ENCODE data around the gene KEAP1.

Gene KEAP1

DNA sequence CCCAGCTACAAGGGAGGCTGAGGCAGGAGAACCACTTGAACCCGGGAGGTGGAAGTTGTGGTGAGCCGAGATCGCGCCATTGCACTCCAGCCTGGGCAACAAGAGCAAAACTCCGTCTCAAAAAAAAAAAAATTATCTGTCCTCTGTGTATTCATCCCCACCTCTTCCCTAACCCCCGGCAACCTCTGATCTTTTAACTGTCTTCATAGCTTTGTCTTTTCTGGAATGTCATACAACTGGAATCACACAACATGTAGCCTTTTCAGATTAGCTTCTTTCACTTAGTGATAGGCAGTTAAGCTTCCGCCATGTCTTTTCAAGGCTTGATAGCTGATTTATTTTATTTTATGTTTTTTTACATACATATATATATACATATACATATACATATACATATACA lies 22.5 kb upstream of the KEAP1 start:
- DNase-seq: no peak

DNA sequence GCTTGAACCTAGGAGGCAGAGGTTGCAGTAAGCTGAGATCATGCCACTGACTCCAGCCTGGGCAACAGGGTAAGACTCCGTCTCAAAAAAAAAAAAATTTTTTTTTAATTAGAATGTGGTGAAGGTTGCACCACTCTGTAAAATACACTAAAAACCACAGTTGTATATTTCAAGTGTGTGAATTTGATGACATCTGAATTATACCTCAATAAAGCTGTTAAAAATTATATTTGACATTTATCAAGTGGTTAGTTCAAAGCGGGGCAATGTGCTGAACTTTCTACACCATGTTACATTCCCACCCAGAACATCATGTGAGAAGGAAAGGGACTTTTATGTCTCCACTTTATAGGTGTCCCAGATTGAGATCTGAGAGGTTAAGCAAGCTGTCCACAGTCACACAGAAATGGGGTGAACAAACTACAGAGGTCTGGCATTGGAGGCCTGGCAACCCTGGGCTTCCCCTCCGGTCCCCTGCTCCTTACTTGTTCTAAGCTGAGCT lies 20.0 kb upstream of the KEAP1 start:
- DNase-seq: no peak

DNA sequence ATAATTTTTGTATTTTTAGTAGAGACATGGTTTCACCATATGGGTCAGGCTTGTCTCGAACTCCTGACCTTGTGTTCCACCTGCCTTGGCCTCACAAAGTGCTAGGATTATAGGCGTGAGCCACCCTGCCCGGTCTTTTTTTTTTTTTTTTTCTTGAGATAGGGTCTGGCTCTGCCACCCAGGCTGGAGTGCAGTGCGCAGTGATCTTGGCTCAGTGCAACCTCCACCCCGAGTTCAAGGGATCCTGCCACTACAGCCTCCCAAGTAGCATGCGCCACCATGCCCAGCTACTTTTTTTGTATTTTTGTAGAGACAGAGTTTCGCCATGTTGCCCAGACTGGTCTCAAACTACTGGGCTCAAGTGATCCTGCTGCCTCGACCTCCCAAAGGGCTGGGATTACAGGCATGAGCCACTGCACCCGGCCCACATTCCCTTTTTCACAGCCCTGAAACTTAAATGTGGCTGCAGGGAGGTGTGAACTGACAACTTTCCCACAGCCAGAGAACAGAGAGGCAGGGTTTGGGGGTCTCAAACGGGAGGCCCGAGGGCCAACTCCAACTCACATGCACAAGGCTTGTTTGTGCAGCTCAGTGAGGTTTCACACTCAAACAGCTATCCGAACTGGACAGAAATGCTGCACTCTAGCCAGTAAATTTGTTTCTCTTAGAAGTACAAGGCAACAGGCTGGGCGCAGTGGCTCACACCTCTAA lies 18.5 kb upstream of the KEAP1 start:
- no peak for DNase-seq

DNA sequence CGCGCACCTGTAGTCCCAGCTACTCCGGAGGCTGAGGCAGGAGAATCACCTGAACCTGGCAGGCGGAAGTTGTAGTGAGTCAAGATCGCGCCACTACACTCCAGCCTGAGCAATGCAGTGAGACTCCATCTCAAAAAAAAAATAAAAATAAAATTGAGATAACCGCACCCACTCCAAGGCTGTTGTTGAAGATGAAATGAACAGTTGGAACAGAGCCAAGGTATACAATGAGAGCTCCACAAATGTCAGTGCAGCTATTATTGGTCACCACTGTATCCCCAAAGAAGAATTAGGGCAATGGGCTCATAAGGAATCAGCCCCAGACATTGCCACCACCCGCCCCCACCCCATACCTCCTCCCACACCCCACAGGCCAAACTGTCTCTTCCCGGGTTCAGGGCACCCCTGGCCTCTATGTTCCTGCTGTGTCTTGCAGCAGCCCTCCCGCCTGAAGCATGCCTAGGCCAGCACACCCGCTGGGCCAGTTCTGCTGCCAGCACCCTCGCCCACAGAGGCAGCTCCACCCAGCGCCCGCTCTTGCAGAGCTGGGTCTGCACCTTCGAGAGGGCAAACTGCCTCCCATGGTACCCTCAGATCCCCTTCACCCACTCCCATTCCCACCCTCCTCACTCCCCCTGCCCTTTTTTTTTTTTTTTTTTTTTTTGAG lies 17.6 kb upstream of the KEAP1 start:
- DNase-seq: no peak

DNA sequence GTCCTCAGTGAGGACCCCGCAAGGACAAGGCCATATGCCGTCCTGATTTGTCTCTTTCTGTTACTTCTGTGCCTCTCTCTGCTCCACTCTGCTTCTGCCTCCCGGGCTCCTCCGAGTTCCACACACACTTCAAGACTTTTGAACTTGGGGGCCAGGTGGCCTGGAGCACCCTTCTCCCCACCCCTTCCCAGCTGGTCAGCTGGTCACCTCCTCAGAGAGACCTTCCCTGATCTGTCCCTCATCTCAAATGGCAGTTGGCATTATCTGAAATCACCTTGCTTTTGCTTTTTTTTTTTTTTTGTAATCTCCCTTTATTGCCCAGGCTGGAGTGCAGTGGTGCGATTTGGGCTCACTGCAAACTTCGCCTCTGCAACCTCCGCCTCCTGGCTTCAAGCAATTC lies 16.3 kb upstream of the KEAP1 start:
- DNase-seq: no peak

DNA sequence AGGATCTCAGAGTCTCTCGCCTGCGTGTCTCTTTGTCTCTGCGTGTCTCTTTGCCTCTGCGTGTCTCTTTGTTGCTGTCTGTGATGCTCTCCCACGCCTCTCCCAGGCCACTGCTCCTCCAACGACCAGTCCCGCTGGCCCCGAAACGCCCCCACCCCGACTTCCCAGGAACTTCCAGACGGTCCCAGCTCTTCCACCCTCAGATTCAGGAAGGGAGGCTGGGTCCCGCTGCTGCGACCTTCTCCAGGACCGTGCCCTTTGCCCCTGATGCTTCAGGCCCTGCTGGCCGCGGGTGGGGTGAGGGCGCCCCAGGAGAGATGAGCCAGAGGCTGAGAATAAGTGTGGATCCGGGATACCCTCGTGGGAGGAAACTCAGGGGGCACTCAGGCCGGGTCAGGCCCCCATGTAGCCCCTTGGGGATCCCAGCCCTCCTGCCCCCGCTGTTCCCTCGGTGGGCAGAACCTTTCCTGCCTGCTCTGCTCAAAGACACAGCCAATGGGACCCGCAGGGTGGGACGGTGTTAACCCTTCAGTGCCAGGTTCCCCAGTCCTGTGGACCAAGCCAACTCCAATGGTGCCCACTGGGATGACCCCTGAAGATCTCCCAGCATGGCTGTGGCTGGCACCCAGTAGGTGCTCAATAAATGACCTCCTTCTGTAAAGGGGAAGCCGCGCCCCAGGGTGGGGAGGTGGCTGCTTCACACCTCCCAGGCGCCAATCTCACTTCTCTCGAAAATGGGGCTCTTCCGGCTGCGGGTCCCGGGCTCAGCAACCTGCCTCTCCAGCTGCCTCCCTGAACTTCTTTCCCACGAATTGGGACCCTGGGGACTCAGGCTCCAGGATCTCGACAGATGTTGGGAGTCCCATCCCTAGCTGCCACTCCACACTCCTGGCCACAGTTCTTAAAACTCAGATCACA lies 15.5 kb upstream of the KEAP1 start:
- peak in 16 of 56 donors; percentile 11 to 58 (median 29) for DNase-seq

DNA sequence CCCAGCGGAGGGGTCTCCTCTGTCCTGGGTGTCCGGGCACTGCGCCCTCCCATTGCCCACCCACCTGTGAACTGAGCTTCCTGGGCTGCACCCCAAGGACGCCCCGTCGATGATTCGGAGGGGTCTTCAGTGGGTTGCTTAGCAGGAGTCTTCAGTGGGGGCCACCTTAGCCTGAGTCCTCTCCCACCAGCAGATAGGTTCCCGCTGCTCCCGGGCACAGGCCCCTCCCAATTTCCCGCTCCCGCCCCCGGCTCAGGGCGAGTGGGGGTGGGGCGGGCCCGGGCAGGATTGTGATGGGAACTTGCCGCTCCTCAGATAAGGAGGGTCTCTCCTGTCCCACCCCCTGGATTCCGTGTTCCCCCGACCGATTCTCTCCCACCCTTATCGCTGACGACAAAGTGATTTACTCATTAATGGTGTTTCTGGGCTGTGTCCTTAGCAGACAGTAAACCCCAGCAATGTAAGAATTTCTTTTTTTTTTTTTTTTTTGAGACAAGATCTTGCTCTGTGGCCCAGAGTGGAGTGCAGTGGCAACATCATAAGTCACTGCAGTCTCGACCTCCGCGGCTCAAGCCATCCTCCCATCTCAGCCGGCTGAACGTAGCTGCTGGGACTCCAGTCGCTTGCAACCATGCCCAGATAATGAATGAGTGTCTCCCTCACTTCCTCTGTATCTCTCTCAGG lies 14.7 kb upstream of the KEAP1 start:
- peak in 37 of 56 donors; percentile 30 to 86 (median 63) for DNase-seq

DNA sequence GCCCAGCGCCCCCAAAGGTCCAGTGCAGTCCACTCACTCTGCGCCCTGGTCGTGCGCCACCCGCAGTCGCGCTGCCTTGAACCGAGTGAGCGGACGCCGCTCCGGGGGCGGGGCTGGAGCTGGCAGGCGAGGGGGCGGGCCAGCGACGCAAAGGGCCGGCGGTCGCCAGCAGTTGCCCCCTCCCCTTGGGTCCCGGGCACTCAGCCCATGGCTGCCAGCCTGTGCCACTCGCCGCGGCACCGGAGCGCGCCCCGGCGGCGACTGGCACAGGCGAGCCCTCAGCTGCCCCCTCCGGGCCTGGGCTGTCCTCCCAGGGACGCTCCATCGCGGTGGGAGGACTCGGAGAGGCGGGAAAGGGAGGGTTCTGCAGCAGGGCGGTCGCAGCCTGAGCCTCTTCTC lies 14.2 kb upstream of the KEAP1 start, which contains the start of gene S1PR5:
S1PR5 (minus strand) TSS at position 87 of the 399 bp plus-strand sequence. CDS start 2,436 bp downstream, outside the sequence.
- peak in 55 of 56 donors; percentile 41 to 93 (median 77) for DNase-seq

DNA sequence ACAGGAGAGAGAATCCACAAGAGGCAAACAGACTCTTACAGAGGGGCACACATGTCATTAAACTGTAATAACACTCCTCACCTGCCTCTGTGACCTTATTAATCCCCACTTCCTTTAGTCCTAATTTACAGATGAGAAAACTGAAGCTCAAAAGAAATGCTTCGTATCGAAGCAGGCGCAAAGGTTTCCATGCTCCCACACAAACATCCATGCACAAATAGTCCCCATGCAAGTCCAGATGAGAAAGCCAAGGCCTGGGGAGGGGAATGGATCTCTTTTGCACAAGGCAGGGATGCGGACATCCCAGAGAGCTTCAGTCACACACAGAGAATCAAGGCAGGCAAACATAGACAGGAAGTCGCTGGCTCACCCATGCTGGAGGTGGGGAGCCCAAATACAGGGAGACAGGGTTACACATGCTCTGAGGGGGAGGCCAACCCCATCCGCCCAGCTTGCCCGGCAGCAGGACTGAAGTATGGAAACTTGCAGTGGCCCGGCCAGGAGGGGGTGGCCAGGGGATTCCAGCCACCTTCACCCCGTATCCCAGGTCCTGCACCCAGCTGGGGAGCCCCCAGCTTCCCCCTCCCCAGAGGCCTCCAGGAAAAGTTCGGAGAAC lies 13.6 kb upstream of the KEAP1 start:
- peak in 7 of 56 donors; percentile 17 to 53 (median 36) for DNase-seq

DNA sequence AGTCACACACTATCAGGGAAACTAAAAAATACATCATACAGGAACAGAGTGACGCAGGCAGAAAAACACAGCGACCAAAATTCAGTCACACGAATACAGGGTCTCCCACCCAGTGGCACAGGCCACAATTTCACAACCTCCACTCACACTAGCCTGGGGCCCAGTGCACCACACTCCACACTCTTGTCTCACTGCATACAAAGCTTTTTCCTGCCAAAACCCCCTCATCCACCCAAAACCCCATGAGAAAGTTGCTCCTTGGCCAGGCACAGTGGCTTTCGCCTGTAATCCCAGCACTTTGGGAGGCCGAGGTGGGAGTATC lies 12.9 kb upstream of the KEAP1 start:
- peak in 2 of 56 donors; percentile 4 to 5 for DNase-seq

DNA sequence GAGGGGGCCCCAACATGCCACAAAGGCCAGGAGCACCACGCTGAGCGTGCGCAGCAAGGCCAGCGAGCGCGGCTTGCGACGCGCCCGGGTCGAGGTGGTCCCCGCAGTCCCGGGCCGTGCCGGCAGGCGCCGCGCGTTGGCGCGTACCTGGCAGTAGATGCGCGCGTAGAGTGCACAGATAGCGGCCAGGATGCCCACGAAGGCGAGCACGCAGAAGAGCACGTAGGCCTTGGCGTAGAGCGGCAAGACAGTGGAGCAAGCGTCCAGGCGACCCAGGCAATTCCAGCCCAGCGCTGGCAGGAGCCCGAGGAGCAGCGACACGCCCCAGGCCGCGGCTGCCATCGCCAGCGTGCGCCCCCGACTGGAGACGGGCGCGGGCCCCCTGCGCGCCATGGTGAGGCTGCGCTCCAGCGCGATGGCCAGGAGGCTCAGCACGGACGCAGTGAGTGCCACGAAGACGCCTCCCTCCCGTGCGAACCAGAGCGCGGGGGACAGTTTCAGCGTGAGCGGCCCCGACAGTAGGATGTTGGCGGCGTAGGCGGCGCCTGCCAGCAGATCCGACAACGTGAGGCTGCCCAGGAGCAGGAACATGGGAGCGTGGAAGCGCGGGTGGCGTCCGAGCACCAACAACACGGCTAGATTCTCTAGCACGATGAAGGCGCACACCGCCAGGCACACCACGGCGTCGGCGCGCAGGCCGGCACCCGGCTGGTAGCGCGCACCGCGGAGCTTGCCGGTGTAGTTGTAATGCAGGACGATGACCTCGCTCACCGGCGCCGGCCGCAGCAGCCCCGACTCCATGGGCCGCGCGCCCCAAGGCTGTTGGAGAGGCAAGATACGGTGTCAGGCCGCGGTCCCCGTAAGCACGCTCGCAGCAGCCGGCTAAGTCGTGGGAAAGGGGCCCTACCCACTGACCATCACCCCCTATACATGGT lies 11.3 kb upstream of the KEAP1 start:
- peak in 5 of 56 donors; percentile 15 to 32 (median 25) for DNase-seq

DNA sequence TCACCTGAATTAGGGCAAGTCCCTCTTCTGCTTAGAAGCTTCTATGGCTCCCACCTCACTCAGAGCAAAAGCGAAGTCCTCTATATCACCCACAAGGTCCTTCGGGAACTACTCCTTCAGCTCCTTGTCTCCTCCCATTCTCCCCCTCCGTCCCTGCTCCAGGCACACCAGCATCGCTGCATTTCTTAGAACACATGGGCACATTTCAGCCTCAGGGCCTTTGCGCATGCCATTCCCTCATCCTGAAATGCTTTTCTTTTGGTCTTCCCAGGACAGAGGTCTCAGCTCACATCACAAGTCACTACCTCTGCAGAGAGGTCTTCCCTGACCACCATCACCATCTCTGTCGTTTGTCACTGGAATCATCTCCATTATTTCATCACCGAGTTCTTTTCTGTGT lies 10.1 kb upstream of the KEAP1 start:
- DNase-seq: no peak

DNA sequence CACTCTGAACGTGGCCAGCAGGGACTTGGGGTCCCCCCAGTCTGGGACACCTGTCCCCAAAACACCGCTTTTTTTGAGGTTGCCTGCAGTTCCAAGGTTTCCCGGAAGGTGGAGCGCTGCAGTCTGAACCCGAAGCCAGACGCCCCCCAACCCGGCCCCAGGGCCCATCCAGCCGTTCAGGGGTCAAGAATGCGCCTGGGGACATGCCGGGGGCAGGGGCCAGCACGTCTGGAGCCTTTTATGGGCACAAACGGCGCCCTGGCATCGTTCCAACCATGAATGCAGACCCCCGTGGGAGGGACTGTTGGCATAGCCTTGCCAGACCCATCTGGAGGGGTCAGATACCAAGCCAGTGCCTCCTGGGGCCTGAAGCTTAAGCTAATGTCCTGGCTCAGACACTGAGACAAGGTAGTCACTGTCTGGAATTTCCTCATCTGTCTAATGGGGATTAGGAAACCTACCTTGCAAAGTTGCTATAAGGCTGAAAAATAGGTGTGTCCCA lies 7.2 kb upstream of the KEAP1 start:
- DNase-seq: peak in 4 of 56 donors; percentile 5 to 35 (median 16)

DNA sequence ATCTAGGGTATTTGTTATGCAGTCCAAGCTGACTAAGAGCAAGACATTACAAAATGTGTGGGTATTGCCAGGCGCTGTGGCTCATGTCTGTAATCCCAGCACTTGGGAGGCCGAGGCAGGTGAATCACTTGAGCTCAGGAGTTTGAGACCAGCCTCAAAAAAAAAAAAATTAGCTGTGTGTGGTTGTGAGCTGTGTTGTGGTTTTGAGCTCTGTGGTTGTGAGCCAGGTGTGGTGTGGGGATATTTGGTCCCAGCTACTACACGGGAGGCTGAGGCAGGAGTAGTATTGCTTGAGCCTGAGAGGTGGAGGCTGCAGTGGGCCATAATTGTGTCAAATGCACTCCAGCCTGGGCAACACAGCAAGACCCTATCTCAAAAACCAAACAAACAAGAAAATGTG lies 5.6 kb upstream of the KEAP1 start:
- DNase-seq: no peak

DNA sequence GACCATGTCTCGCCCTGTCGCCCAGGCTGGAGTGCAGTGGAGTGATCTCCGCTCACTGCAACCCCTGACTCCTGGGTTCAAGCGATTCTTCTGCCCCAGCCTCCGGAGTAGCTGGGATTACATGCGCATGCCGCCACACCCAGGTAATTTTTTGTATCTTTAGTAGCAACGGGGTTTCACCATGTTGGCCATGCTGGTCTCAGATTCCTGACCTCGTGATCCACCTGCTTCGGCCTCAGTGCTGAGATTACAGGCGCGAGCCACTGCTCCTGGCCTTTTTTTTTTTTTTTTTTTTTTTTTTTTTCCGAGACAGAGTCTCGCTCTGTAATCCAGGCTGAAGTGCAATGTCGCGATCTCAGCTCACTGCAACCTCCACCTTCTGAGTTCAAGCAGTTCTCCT lies 4.9 kb upstream of the KEAP1 start:
- DNase-seq: no peak

DNA sequence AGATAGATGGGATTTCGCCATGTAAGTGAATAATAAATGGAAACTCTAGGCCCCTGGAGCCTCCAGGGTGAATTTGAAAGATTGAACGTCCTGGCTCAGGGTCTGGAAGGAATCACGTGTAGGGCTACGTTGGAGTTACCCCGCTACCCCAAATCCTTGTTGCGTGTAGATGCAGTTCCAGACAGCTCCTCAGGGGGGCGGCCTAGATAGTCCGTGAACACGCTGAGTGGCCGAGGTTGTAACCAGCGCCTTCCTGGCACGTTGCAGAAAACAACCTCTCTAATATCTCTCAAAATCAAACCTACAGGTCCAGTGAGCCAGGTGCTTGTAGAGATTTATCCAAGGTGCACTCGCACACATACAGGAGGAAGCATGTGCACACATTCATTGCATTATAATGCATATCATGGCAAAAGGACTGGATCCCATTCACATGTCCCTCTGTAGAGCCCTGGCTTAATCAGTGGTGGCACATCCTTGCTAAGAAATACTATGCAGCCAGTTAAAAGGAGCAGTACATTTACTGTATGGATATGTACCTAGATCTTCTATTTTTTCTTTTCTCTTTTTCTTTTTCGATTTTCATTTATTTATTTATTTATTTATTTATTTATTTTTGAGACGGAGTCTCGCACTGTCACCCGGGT lies 2.5 kb upstream of the KEAP1 start:
- DNase-seq: peak in 35 of 56 donors; percentile 6 to 75 (median 39)

DNA sequence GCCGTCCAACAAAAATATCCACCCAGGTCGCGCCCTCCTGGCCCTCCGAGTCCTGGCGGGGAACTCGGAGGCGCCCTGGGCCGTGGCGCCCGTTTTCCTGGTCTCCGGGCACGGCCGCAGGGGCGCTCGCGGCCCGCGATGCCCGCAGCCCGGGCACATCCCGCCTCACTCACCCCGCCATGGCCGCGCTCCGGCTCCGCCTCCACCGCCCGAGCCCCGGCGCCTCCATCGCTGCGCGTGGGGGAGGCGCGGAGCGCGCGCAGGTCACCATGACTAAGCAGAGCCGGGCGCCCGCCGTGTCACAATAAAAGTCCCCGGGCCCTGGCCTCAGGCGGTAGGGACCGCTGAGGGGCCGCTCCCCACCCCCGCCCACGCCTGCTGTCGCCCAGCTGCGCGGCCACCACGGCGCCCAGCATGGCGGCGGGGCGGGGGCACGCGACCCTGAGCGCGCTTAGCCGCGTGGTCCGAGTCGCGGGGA lies 593 bp downstream of the KEAP1 start:
- peak in 55 of 56 donors; percentile 27 to 93 (median 82) for DNase-seq

DNA sequence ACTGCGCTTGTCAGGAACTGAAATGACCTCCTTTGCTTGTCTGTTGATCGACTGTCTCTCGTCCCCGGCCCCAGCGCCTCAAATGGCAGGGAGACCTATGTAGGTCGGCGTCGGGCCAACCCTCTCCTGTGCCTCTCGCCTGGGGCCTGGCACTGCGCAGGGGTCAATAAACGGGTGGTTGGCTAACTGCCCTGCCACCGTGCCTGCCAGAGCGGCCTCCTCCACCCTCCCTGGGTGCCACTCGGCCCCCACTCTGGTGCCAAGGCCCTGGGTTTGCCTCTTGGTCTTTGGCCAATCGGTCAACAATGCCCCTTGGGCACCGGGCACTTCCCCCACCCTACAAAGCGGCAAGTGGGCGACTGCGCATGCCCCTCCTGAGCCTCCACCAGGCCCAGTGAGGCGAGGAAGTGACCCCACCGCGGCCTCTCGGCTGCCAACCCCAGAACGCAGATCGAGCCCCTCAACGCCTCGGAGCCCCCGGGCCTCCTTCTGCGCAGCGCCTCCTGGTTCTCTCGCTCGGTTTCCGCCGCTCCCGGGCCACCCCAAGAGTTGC lies 1.1 kb downstream of the KEAP1 start:
- peak in 55 of 56 donors; percentile 24 to 91 (median 71) for DNase-seq

All from amygdala (tissue), 56 donors.